Kidney epithelial cell (primary cell): ENCODE measurements around the gene FAM180A. TPM values are rescaled to one million over a fixed set of nuclear protein-coding genes. Genes with fewer than 3 reads are reported as not detected.

Experiments used
- DNase-seq: peaks from one replicate; pipeline ENCODE4 v3.0.0-alpha.2; 2010; ENCODE audit warnings: low read depth
- H3K27me3 ChIP-seq: 2 replicates; pipeline ENCODE4 v1.6.0; 2011; ENCODE audit warnings: low read length; ENCODE audit not compliant: control insufficient read depth, insufficient read depth
- H3K36me3 ChIP-seq: 2 replicates; pipeline ENCODE4 v1.5.1; 2011; ENCODE audit warnings: low read length; ENCODE audit not compliant: control insufficient read depth, insufficient read depth
- H3K4me3 ChIP-seq: 2 replicates; pipeline ENCODE4 v1.5.1; 2011; ENCODE audit warnings: low read depth, mild to moderate bottlenecking, control low read depth, low read length
- total RNA-seq: library from RNA; depleted of rRNA; stranded (reverse); fragments of >200 nt; gene quantifications from 2 replicates; pipeline ENCODE4 v1.2.3, GENCODE V29; 2015
- TF ChIP-seq, protein P1 (sequence below): IDR thresholded peaks from 2 replicates; pipeline ENCODE4 v1.5.1; 2011; ENCODE audit warnings: mild to moderate bottlenecking, moderate library complexity, low read length, control low read depth, inconsistent platforms; ENCODE audit not compliant: insufficient read depth, poor library complexity, severe bottlenecking

The FAM180A gene
- total RNA-seq = not detected in 2 replicates

GRCh38 chr7:135748770-135749169, at the start of gene FAM180A:
FAM180A (minus strand) TSS chr7:135748813; CDS start chr7:135748580, 233 bp downstream.
- no peak for DNase-seq
- H3K4me3 ChIP-seq = no peak within 1 kb of the TSS

GRCh38 chr7:135798095-135798494, 49.5 kb upstream of the FAM180A start:
- TF ChIP-seq, protein P1, sequence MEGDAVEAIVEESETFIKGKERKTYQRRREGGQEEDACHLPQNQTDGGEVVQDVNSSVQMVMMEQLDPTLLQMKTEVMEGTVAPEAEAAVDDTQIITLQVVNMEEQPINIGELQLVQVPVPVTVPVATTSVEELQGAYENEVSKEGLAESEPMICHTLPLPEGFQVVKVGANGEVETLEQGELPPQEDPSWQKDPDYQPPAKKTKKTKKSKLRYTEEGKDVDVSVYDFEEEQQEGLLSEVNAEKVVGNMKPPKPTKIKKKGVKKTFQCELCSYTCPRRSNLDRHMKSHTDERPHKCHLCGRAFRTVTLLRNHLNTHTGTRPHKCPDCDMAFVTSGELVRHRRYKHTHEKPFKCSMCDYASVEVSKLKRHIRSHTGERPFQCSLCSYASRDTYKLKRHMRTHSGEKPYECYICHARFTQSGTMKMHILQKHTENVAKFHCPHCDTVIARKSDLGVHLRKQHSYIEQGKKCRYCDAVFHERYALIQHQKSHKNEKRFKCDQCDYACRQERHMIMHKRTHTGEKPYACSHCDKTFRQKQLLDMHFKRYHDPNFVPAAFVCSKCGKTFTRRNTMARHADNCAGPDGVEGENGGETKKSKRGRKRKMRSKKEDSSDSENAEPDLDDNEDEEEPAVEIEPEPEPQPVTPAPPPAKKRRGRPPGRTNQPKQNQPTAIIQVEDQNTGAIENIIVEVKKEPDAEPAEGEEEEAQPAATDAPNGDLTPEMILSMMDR = no peak
- H3K27me3 ChIP-seq = peaks cover 5% of the 10 kb centered on the region
- DNase-seq = no peak

More at GRCh38 chr7:135748770-135749169, at the start of gene FAM180A:
- no peaks in the 10 kb centered on the region for H3K36me3 ChIP-seq
- no peaks in the 10 kb centered on the region for H3K27me3 ChIP-seq
- TF ChIP-seq, protein P1 = no peak

GRCh38 chr7:135795846-135796570, 47.4 kb upstream of the FAM180A start:
- TF ChIP-seq, protein P1 = no peak
- Histone ChIP-seq H3K27me3 (peaks cover 5% of the 10 kb centered on the region), H3K4me3 (no peak overlapping the region), H3K36me3 (no peaks in the 10 kb centered on the region)
- no peak for DNase-seq

More at GRCh38 chr7:135798095-135798494, 49.5 kb upstream of the FAM180A start:
- no peak overlapping the region for H3K4me3 ChIP-seq
- H3K36me3 ChIP-seq = no peaks in the 10 kb centered on the region

DNA sequence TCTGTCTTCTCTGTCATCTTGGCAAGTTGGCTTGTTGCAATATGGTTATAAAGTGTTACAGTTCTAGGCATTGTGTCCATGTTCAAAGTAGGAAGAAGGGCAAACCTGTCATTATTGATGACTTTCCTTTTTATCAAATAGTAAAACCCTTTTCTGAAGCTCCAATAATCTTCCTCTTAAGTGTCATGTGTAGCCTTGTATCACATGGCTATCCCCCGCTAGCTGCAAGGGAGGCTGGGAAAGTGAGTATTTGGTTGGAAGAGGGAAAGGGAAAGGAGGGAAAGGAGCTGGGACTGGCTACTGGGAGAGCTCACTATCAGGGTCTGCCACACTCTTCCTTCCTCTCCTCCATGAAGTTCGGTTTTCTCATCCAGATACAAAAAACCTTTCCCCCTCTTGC, 45.2 kb upstream of the FAM180A start:
- DNase-seq = no peak
- H3K4me3 ChIP-seq = no peak overlapping the region
- TF ChIP-seq, protein P1 = no peak

GRCh38 chr7:135792866-135793265, 44.3 kb upstream of the FAM180A start:
- TF ChIP-seq, protein P1 = no peak
- H3K27me3 ChIP-seq = no peaks in the 10 kb centered on the region
- DNase-seq = no peak
- H3K4me3 ChIP-seq = no peak overlapping the region
- no peaks in the 10 kb centered on the region for H3K36me3 ChIP-seq

More for the DNA sequence above, 45.2 kb upstream of the FAM180A start:
- H3K36me3 ChIP-seq = no peaks in the 10 kb centered on the region
- peaks cover 5% of the 10 kb centered on the region for H3K27me3 ChIP-seq

DNA sequence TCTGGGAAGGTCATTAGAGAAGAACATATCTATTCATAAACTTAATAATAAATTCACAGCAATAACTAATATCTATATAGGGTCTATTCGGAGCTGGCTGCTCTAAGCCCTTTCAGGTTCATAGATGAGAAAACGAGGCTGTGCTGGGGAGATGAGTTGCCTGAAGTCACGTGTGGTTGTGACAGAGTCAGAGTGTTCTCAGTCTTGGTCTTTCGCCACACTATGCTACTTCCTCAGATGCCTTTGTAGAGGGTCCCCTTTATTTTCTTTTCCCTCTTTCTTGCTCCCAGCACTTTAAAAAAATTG, 43.7 kb upstream of the FAM180A start:
- TF ChIP-seq, protein P1 = no peak
- H3K36me3 ChIP-seq = no peaks in the 10 kb centered on the region
- H3K4me3 ChIP-seq = no peak overlapping the region
- no peak for DNase-seq
- no peaks in the 10 kb centered on the region for H3K27me3 ChIP-seq
